ENCODE measurements around the gene LILRA2.
"Not testable (repeated sequence)": the region's sequence is repeated elsewhere in the genome, so short reads cannot be mapped to it uniquely, and the experiment has no call there.

Gene LILRA2

GRCh38 chr19:54614726-54615125 lies 41.1 kb downstream of the LILRA2 start:
- Histone ChIP-seq H3K4me3 (ENCODE audit: low read depth in 1 of 2, low read length in 2 of 2) (no peak overlapping the region), H3K36me3 (ENCODE audit: control insufficient read depth in 1 of 2, insufficient read depth in 2 of 2, low read length in 2 of 2) (no peaks in the 10 kb centered on the region), H3K9me3 (ENCODE audit: control insufficient read depth in 1 of 2, low read length in 2 of 2) (peaks cover 0 to 6% of the 10 kb centered on the region in 2 donors), H3K27ac (ENCODE audit: low read length) (no peak overlapping the region), H3K27me3 (ENCODE audit: low read depth, low read length) (no peaks in the 10 kb centered on the region), H3K4me1 (ENCODE audit: control insufficient read depth in 1 of 2, insufficient read depth in 2 of 2, low read length in 2 of 2) (no peaks in the 10 kb centered on the region)

GRCh38 chr19:54616057-54616456 lies 42.5 kb downstream of the LILRA2 start:
- Histone ChIP-seq H3K27ac (ENCODE audit: low read length) (no peak overlapping the region), H3K27me3 (ENCODE audit: low read depth, low read length) (no peaks in the 10 kb centered on the region), H3K9me3 (ENCODE audit: control insufficient read depth in 1 of 2, low read length in 2 of 2) (peaks cover 0 to 3% of the 10 kb centered on the region in 2 donors), H3K4me1 (ENCODE audit: control insufficient read depth in 1 of 2, insufficient read depth in 2 of 2, low read length in 2 of 2) (no peaks in the 10 kb centered on the region), H3K36me3 (ENCODE audit: control insufficient read depth in 1 of 2, insufficient read depth in 2 of 2, low read length in 2 of 2) (no peaks in the 10 kb centered on the region), H3K4me3 (ENCODE audit: low read depth in 1 of 2, low read length in 2 of 2) (no peak overlapping the region)

GRCh38 chr19:54616821-54617560 lies 43.4 kb downstream of the LILRA2 start:
- Histone ChIP-seq H3K4me1 (ENCODE audit: control insufficient read depth in 1 of 2, insufficient read depth in 2 of 2, low read length in 2 of 2) (no peaks in the 10 kb centered on the region), H3K36me3 (ENCODE audit: control insufficient read depth in 1 of 2, insufficient read depth in 2 of 2, low read length in 2 of 2) (no peaks in the 10 kb centered on the region), H3K9me3 (ENCODE audit: control insufficient read depth in 1 of 2, low read length in 2 of 2) (peaks cover 0 to 3% of the 10 kb centered on the region in 2 donors), H3K27ac (ENCODE audit: low read length) (no peak overlapping the region), H3K4me3 (ENCODE audit: low read depth in 1 of 2, low read length in 2 of 2) (no peak overlapping the region), H3K27me3 (ENCODE audit: low read depth, low read length) (no peaks in the 10 kb centered on the region)

GRCh38 chr19:54620464-54620863 lies 46.9 kb downstream of the LILRA2 start:
- Histone ChIP-seq H3K27me3 (ENCODE audit: low read depth, low read length) (no peaks in the 10 kb centered on the region), H3K9me3 (ENCODE audit: control insufficient read depth in 1 of 2, low read length in 2 of 2) (no peaks in the 10 kb centered on the region), H3K27ac (ENCODE audit: low read length) (no peak overlapping the region), H3K36me3 (ENCODE audit: control insufficient read depth in 1 of 2, insufficient read depth in 2 of 2, low read length in 2 of 2) (no peaks in the 10 kb centered on the region), H3K4me1 (ENCODE audit: control insufficient read depth in 1 of 2, insufficient read depth in 2 of 2, low read length in 2 of 2) (no peaks in the 10 kb centered on the region), H3K4me3 (ENCODE audit: low read depth in 1 of 2, low read length in 2 of 2) (no peak overlapping the region)

GRCh38 chr19:54622431-54622830 lies 48.8 kb downstream of the LILRA2 start:
- H3K9me3 ChIP-seq (ENCODE audit: control insufficient read depth in 1 of 2, low read length in 2 of 2), result peaks cover 0 to 4% of the 10 kb centered on the region in 2 donors
- H3K27ac ChIP-seq (ENCODE audit: low read length), result no peak overlapping the region
- no peaks in the 10 kb centered on the region for H3K4me1 ChIP-seq (ENCODE audit: control insufficient read depth in 1 of 2, insufficient read depth in 2 of 2, low read length in 2 of 2)
- H3K27me3 ChIP-seq (ENCODE audit: low read depth, low read length), result no peaks in the 10 kb centered on the region
- no peaks in the 10 kb centered on the region for H3K36me3 ChIP-seq (ENCODE audit: control insufficient read depth in 1 of 2, insufficient read depth in 2 of 2, low read length in 2 of 2)
- H3K4me3 ChIP-seq (ENCODE audit: low read depth in 1 of 2, low read length in 2 of 2), result no peak overlapping the region

- H3K27me3 ChIP-seq (ENCODE audit: low read depth, low read length); H3K4me1 ChIP-seq (ENCODE audit: control insufficient read depth in 1 of 2, insufficient read depth in 2 of 2, low read length in 2 of 2); H3K9me3 ChIP-seq (ENCODE audit: control insufficient read depth in 1 of 2, low read length in 2 of 2); H3K27ac ChIP-seq (ENCODE audit: low read length); H3K4me3 ChIP-seq (ENCODE audit: low read depth in 1 of 2, low read length in 2 of 2); H3K36me3 ChIP-seq (ENCODE audit: control insufficient read depth in 1 of 2, insufficient read depth in 2 of 2, low read length in 2 of 2): not testable (repeated sequence)
Measured at GRCh38 chr19:54624234-54624633, 50.6 kb downstream of the LILRA2 start.

- not testable (repeated sequence) for H3K9me3 ChIP-seq (ENCODE audit: control insufficient read depth in 1 of 2, low read length in 2 of 2); H3K27ac ChIP-seq (ENCODE audit: low read length); H3K4me3 ChIP-seq (ENCODE audit: low read depth in 1 of 2, low read length in 2 of 2); H3K4me1 ChIP-seq (ENCODE audit: control insufficient read depth in 1 of 2, insufficient read depth in 2 of 2, low read length in 2 of 2); H3K36me3 ChIP-seq (ENCODE audit: control insufficient read depth in 1 of 2, insufficient read depth in 2 of 2, low read length in 2 of 2); H3K27me3 ChIP-seq (ENCODE audit: low read depth, low read length)
Measured at GRCh38 chr19:54624934-54625730, 51.5 kb downstream of the LILRA2 start.

GRCh38 chr19:54626757-54627156 lies 53.2 kb downstream of the LILRA2 start:
- no peaks in the 10 kb centered on the region for H3K27me3 ChIP-seq (ENCODE audit: low read depth, low read length)
- H3K4me3 ChIP-seq (ENCODE audit: low read depth in 1 of 2, low read length in 2 of 2), result no peak overlapping the region
- no peak overlapping the region for H3K27ac ChIP-seq (ENCODE audit: low read length)
- no peaks in the 10 kb centered on the region for H3K4me1 ChIP-seq (ENCODE audit: control insufficient read depth in 1 of 2, insufficient read depth in 2 of 2, low read length in 2 of 2)
- H3K36me3 ChIP-seq (ENCODE audit: control insufficient read depth in 1 of 2, insufficient read depth in 2 of 2, low read length in 2 of 2), result no peaks in the 10 kb centered on the region
- peaks cover 0 to 4% of the 10 kb centered on the region in 2 donors for H3K9me3 ChIP-seq (ENCODE audit: control insufficient read depth in 1 of 2, low read length in 2 of 2)

GRCh38 chr19:54627912-54628311 lies 54.3 kb downstream of the LILRA2 start:
- H3K27ac ChIP-seq (ENCODE audit: low read length); H3K27me3 ChIP-seq (ENCODE audit: low read depth, low read length); H3K4me1 ChIP-seq (ENCODE audit: control insufficient read depth in 1 of 2, insufficient read depth in 2 of 2, low read length in 2 of 2); H3K9me3 ChIP-seq (ENCODE audit: control insufficient read depth in 1 of 2, low read length in 2 of 2); H3K36me3 ChIP-seq (ENCODE audit: control insufficient read depth in 1 of 2, insufficient read depth in 2 of 2, low read length in 2 of 2); H3K4me3 ChIP-seq (ENCODE audit: low read depth in 1 of 2, low read length in 2 of 2): not testable (repeated sequence)

- not testable (repeated sequence) for H3K4me3 ChIP-seq (ENCODE audit: low read depth in 1 of 2, low read length in 2 of 2); H3K27ac ChIP-seq (ENCODE audit: low read length)
Measured at GRCh38 chr19:54630262-54630661, 56.7 kb downstream of the LILRA2 start, which contains the start of gene LILRB1. LILRB1 (plus strand) TSS chr19:54630484; CDS start chr19:54631074, 590 bp downstream.

GRCh38 chr19:54630782-54631181 lies 57.2 kb downstream of the LILRA2 start:
- H3K27me3 ChIP-seq (ENCODE audit: low read depth, low read length), result no peaks in the 10 kb centered on the region
- H3K27ac ChIP-seq (ENCODE audit: low read length), result no peak overlapping the region
- H3K36me3 ChIP-seq (ENCODE audit: control insufficient read depth in 1 of 2, insufficient read depth in 2 of 2, low read length in 2 of 2), result no peaks in the 10 kb centered on the region
- peaks cover 0 to 4% of the 10 kb centered on the region in 2 donors for H3K9me3 ChIP-seq (ENCODE audit: control insufficient read depth in 1 of 2, low read length in 2 of 2)
- H3K4me1 ChIP-seq (ENCODE audit: control insufficient read depth in 1 of 2, insufficient read depth in 2 of 2, low read length in 2 of 2), result no peaks in the 10 kb centered on the region
- H3K4me3 ChIP-seq (ENCODE audit: low read depth in 1 of 2, low read length in 2 of 2), result no peak overlapping the region

More at GRCh38 chr19:54630262-54630661, 56.7 kb downstream of the LILRA2 start, which contains the start of gene LILRB1:
- H3K9me3 ChIP-seq (ENCODE audit: control insufficient read depth in 1 of 2, low read length in 2 of 2); H3K4me1 ChIP-seq (ENCODE audit: control insufficient read depth in 1 of 2, insufficient read depth in 2 of 2, low read length in 2 of 2); H3K27me3 ChIP-seq (ENCODE audit: low read depth, low read length); H3K36me3 ChIP-seq (ENCODE audit: control insufficient read depth in 1 of 2, insufficient read depth in 2 of 2, low read length in 2 of 2): not testable (repeated sequence)
